GM21717 (cell line): Measurements from ENCODE around the gene GYG1.

Source experiments
- ATAC-seq: cut with Tn5 transposase; IDR thresholded peaks from one replicate; pipeline ENCODE4 v1.9.1; 2021; ENCODE audit warnings: mild to moderate bottlenecking, moderate library complexity; ENCODE audit not compliant: unreplicated experiment

The GYG1 gene

DNA sequence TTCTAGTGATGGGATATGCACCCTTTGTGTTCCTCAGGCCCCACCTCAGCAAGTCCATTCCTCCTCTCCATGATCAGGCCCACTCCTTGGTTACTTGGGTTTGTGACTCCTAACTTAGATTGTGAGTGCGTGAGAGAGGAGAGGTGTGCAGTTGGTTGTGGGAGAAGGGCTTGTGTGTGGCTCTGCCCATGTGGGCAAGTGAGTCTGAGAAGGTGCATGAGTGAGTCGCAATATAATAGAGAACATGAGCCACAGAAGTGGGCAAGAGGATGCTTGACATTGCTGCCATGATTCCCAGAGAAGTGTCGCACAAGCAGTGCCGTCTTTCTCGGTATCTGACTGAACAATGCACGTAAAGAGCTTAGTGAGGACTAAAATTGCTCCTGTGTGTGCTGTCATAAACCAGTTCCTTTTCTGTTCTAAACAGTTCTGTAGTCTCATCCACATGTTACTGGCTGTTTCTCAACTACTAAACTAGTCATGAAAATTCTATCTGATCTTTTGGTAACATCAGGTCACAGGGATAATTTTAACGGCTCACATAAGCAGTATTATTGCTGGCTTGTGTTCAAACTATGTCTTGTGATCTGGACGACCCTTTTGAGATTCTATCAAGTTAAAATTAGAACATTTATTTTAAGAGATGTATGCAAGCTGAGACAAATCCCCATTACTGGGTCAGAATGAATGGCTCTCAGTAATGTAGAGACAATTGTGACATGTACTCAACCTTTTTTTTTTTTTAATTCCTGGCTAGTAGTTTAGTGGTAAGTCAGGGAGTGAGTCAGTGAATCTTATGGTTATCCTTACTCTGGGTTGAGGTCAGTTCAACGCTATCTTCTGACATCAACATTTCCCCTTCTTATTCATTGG lies 25.6 kb downstream of the GYG1 start:
- ATAC-seq, result no peak

DNA sequence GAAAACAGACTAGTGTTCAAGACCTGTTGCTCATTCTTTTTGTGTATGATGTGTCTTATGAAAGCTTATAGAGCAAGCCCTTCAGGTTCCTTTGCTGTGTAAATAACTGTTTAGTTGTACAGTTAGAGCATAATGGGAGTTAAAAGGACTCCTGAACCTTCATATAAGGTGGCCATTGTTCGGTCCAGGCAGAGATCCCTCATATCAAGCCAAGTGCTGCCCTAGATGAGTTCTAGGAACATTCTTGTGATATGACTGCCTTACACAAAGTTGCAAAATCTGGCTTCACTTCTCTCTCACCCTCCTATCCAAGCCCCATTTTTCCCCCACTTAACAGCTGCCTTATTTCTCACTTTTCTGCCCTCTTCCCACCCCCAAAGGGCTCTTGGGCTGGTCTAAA lies 26.9 kb downstream of the GYG1 start:
- ATAC-seq, result no peak

DNA sequence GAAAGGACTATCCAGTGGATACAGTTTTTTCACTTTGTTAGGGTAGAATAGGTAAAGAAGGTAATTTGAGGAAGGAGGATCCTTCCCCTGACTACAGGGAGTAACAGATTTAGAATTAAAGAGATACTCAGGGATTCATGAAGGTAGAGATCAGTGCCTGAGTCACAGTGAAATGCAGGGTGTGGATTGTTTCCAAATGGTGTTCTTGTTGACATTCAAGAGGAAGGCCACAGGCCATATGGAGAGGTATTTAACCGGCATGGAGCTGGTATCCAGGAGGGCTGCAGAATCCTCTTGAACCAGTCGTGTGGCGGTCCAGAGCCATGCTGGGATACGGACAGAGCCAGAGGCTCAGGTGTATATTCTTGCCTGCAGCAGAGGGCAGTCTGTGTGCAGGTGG lies 28.2 kb downstream of the GYG1 start:
- no peak for ATAC-seq

DNA sequence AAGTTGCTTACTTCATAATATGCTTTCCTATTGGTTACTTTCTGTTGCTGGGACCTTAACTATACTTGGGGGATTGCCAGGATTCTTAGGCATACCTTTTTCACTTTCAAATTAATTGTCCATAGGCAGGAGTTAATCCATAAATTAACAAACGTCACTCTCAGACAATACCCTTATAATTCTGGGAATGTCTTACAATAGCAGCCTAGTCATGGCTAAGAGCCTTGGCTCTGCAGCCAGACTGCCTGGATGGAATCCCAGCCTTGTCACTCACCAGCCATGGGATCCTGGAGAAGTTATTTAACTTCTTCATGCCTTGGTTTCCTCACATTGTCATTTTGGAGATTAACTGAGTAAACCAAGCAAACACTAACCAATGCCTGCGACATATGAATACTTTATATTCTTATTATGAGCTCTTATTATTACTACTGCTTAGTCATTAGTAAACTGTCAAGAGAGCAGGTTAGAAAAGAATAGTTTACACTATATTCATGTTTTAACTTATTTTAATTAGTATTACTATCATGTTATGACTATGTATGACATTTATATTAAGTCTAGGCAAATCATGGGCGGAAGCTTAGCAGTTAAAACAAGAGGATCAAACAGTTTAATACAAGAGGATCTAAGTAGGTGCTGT lies 29.0 kb downstream of the GYG1 start:
- no peak for ATAC-seq

DNA sequence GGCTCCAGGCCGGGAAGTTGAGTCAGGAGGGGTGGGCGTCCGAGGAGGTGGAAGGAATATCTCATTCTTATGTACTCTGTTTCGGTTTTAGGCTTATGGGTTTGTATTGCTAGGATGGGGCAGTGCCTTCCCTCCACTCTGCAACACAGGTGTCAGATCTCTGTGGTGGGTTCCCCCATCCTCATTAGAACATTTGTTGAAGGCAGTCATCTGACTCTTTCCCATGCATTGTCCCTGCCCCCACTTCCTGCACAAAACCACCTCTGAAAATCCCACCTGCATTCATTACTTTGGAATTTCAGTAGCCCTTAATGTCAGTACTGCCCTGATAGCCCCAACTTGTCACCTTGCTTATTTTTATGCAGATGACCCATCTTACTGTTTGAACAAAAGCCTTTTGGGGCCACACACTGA lies 29.5 kb downstream of the GYG1 start:
- ATAC-seq, result no peak

DNA sequence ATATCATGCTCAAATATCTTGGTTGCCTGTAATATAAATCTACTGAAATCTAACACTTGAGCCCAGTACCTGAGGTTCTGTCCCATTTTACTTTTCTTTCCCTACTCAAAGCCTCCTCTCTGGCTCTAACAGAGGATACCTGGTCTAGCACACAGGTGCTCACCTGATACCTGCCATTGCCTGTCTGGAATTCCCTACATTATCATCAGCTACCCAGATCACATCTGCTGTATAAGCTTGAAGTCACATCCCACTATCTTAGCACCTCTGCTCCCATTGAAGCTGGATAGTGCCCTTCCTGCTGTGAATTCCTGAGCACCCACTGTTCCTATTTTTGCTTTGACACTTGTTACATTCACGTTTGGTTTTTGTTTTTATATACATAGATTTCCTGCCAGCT lies 30.5 kb downstream of the GYG1 start:
- no peak for ATAC-seq

DNA sequence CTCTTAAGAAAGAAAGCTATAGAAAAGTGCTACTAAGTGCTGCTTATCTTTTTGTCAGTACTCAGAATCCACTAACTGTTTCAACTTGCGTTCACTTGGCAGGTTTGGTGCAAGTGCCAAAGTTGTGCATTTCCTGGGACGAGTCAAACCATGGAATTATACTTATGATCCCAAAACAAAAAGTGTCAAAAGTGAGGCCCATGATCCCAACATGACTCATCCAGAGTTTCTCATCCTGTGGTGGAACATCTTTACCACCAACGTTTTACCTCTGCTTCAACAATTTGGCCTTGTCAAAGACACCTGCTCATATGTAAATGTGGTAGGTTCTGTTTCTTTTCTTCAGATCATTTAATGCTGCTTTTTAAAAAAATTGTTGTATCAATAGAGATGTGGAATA lies 32.6 kb downstream of the GYG1 start:
- ATAC-seq, result no peak

DNA sequence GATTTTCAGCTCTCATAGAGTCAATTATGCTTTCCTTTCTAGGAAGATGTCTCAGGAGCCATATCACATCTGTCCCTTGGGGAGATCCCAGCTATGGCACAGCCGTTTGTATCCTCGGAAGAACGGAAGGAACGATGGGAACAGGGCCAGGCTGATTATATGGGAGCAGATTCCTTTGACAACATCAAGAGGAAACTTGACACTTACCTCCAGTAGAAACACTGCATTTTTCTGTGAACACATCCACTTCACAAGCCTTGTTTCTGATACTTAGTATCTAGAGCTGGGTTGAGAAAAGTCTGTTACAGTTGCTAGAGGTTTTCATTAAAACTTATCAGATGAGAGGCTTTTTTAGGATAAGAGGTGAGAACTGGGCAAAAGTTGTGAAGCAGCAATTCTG lies 35.4 kb downstream of the GYG1 start:
- no peak for ATAC-seq

DNA sequence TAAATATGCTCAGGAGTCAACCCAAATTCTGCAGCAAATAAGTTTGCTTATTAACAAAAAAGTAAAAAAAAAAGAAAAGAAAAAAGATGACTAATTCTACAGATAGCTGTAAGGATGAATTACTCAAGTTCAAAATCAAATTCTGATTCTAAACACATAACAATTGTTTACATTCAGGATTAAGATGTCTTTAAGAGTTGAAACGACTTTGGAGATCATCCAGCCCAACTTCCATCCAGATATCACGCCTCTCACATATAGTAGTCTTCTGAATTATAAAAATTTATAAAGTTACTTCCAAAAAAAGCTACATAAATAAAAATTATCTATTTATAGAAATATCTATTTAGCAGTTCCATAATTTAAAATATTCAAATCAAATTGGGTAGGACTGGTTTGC lies 39.8 kb downstream of the GYG1 start:
- ATAC-seq, result no peak

DNA sequence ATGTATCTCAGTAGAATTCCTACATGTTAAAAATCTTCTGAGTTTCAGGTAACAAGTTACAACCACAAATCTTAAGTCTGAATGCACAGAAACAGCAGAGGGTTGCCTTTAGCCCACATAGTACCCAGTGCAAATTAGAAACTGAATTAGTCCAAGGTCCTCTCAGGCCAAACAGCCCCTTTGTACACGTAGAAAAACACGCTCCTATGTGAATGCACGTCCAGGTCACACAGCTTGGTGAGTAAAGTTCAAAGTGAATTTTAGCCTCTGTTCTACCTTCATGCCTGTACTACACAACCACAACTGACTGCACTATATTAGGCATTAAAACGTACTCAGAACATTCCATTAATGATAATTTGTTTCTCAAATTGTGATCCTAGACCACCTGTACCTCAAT lies 46.3 kb downstream of the GYG1 start:
- ATAC-seq, result no peak

DNA sequence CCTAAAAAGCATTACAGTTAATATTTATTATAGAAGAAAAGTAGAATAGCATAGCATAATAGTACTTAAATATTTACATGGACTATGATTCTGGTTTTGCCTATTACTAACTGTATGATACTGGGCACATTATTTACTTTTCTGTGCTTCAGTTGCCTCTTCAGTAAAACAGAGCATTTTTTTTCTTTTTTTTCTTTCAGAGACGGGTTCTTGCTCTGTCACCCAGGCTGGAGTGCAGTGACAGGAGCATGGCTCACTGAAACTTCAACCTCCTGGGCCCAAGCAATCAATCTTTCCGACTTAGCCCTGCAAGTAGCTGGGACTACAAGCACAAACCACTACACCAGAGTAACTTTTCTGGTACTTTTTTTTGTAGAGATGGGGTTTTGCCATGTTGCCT lies 47.0 kb downstream of the GYG1 start:
- no peak for ATAC-seq

DNA sequence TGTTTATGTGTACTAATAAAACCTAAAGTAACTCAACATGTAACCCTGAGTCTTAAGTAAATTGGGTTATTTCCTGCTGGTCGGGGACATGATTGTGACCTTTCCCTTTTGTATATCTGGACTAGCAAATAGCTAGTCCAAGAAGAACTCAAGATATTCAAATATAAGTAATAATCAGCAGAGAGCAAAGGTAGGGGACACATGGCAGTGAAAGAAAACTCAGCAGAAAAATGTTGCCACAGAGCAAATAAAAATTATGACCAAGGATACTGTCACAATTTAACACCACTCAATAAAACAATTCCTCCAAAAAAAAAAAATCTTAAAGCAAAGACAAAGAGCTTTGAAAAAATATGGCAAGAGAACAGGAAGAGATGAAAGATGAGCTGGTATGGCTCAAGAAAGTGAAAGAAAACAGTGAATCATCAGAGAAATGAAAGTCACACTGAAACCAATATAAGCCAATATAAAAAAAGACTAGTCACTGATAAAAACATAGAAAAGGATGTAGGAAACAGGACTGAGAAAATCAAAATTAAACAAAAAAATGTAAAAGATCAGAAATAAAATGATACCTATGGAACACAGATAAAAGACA lies 51.5 kb downstream of the GYG1 start:
- peak; percentile 86 for ATAC-seq

DNA sequence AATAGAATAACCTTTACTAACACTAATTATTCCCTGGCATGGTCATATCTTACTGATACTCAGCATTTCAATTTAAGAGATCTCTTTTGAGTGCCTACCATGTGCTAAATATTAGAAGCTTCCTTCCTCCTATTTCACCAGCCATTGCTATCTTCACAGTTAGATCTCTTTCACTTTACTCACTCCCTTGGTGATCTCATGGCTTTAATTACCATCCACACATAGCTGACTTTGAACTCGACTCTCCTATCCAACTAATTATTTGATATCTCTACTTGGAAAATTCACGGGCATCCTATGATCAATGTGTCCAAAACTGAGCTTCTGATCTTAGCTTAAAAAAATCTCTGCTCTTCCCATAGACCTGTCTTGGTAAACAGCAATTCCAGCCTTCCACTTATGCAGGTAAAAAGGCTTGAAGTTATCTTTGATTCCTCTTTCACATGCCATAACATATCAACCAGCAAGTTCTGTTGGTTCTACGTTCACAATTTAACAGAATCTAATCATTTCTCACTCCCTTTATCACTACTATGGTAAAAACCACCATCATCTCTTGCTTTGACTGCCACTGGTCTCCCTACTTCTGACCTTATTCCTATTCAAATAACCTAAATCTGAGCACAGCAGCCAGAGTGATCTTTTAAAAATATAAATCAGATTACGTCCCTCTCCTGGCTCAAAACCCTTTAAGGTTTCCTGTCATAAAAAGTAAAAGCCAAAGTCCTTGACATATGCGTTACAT lies 53.2 kb downstream of the GYG1 start:
- ATAC-seq, result no peak

DNA sequence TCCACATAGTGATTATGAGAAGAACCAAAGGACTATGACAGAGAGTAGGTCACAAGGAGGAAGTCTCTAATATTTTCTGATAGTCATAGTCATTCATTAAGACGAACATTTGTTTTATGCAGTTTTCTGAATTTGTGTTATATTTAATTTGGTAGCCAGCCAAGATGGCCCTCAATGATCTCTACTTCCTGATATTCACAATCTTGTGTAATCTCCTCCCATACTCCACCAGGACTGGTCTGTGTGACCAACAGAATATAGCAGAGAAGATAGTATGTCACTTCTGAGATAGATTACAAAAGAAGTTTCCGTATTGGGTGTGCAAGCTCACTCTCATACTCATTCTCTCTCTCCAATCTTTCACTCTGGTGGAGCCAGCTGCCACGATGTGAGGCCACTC lies 64.2 kb downstream of the GYG1 start:
- ATAC-seq, result no peak

DNA sequence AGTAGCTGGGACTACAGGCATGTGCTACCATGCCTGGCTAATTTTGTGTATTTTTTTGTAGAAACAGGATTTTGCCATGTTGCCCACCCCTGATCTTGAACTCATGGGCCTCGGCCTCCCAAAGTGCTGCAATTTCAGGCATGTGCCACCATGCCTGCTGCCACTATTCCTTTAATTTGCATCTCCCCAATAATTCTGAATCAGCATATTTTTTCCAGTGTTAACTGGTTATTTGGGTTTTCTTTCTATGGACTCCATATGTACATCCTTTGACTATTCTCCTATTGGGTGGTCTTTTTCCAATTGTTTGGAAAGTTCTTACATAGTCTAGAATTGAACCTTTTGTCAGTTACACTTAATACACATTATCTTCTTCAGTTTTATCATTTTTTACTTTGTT lies 66.9 kb downstream of the GYG1 start:
- no peak for ATAC-seq

DNA sequence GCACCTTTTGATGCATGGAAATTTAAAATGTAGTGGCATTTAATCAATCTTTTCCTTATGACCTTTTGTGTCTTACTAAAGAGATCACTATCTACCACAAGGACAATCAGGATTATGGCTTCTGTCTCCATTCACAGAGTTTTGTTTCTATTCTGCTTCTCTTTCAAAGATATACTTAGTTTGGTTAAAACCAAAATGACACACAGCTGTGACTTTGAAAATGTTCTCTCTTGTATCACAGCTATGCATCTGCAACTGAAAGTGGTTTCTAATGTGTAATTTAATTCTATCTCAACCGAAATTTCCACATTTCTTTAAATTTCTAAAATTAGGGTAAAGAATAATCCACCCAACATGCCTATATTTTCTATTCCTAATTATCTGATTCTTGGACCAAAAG lies 67.3 kb downstream of the GYG1 start:
- peak; percentile 76 for ATAC-seq

DNA sequence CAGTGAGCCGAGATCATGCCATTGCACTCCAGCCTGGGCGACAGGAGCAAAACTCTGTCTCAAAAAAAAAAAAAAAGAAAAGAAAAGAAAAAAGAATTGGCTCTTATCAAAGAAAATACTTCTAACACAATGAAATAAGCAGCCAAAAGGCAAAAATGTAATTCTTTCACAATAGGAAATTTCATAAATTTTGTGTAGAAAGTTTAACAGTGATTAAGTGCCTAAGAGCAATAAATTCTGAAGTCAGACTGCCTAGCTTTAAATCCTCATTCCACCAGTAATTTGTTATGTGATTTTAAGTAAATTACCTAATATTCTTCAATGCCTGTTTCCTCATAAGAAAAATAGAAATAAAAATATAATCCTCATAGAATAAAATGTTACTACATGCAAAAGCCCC lies 70.4 kb downstream of the GYG1 start:
- no peak for ATAC-seq

DNA sequence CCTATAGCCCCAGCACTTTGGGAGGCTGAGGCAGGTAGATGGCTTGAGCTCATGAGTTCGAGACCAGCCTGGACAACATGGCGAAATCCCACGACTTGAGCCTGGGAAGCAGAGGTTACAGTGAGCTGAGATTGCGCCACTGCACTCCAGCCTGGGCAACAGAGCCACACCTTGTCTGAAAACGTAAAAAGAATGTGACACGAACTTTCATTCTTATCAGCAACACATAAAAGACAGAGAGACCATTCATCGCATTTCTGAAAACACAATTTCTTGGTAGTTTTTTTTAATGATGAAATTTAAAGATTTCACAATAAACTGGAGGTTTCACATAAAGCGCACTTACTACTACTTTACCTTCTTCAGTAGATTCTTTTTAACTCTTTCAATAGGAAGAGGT lies 76.5 kb downstream of the GYG1 start:
- ATAC-seq, result no peak
